Right ventricle myocardium superior (tissue), 1 donor: ENCODE results near the gene ASTE1. TPM values are rescaled to one million over a fixed set of nuclear protein-coding genes. Genes with fewer than 3 reads are reported as not detected.

ENCODE experiments used
- ATAC-seq: fragments of 200-7000 bp; cut with Tn5 transposase; one replicate; pipeline ENCODE4 v1.9.1; 2020; ENCODE audit warnings: mild to moderate bottlenecking; ENCODE audit not compliant: poor library complexity
- DNase-seq: peaks from one replicate; pipeline ENCODE4 v3.0.0-alpha.2; 2020
- intact Hi-C: fragments of 100-400 bp; cut with DNase I; formaldehyde crosslinking; loops from one replicate; pipeline ENCODE4 v1.11.2; 2022
- total RNA-seq: library from RNA; stranded (reverse); fragmentation: NEBNext Ultra II Directional; extraction: Animal tissue kit (Norgen Biotek cat#: 25700); gene quantifications from one replicate; pipeline ENCODE4 v1.2.1, GENCODE V29; 2021
- donor health status: DM: no; HTN: yes; CAD: no; lungs with severe emphysema.

ASTE1 gene
- total RNA-seq, 1 donor from 2014 or later, result 3.0 TPM

DNA sequence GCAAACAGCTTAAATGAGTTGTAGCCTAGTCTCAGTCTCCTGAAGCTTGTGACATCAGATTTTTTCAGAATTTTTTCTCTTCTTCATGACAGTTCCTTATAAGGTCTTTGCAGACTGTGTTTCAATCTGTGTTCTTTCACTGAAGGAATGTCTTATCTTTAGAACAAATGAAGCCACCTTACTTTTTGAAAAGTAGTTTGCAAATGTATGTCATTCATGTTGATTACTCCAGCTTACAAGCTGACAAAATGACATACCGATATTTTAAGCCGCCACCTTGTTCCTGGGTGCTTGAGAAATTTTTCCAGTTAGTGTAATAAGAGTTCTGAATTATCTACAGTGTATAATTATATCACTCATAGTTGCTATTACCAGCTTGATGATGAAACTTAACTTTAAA is 57.0 kb downstream of the ASTE1 start:
- DNase-seq (no peak), ATAC-seq (no peak)
- intact Hi-C loops, result no loop called here

DNA sequence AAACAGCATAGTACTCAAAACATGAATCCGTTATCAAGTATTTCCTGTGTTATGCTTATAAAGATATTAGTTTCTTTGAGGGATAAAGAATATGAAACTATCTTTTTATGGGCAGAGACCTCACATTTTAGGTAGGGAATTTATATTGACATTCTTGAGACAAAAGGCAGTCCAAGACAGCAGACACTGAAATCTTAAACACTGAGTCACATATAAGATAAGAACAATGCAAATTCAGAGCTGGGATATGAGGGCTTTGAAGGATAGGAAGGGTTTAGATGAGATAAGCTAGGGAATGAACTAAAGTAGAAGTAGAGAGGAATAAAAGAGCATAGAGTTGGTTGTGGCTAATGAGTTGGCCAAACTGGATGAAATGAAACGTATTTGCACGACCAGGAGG is 58.4 kb downstream of the ASTE1 start:
- intact Hi-C loops, result no loop called here
- no peak for ATAC-seq
- no peak for DNase-seq

DNA sequence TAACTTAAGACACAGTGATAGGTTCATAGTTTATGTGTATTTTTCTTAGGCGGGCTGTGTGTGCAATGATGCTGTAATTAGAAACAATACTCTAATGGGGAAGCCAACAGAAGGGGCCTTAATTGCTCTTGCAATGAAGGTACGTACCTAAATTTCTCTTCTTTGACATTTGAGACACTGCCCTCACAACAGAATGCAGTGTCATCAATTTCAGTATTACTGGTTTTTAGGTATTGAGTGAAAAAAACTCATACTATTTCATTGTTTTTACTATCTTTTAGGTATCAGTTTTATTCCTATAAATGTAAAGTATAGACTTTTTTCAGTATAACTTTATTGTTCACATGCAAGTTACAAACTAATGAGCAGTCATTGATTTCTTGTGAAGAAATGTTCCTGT is 59.3 kb downstream of the ASTE1 start:
- DNase-seq, result no peak
- no peak for ATAC-seq
- intact Hi-C loops, result no loop called here

DNA sequence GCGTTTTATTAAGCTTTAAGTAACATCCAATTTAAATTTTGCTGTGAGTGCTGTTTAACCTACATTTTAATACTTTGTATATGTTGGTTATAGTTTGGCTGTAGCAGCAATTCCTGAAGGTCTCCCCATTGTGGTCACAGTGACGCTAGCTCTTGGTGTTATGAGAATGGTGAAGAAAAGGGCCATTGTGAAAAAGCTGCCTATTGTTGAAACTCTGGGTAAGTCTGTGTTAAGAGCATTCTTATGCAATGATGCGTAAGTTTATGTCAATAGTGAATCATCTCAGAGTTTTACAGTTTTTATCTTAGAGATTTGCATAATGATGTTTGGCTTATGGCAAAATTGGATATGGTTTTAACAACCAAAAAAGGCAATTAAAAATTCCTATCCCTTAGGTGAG is 62.7 kb downstream of the ASTE1 start:
- no peak for ATAC-seq
- intact Hi-C loops, result no loop called here
- DNase-seq, result no peak

Other genes with a start within 250 kb of the ASTE1 start
- gene ATP2C1, start 132.7 kb downstream of the ASTE1 start, total RNA-seq, result 54.9 TPM
- gene NEK11, start 52 bp upstream of the ASTE1 start, total RNA-seq, result 1.3 TPM